ENCODE results near the gene IL26.

The IL26 gene

GRCh38 chr12:68233498-68233897 lies 7.9 kb upstream of the IL26 start:
- Histone ChIP-seq H2BK12ac (ENCODE audit: low read length) (no peak overlapping the region), H2BK5ac (ENCODE audit: low read length) (no peak overlapping the region), H4K91ac (ENCODE audit: low read depth, low read length, poor library complexity) (no peak overlapping the region), H3K9me3 (replicated peaks in 1 of 2; ENCODE audit: control insufficient read depth in 2 of 2, insufficient read depth in 1 of 2, low read depth in 1 of 2, low read length in 2 of 2) (no peaks in the 10 kb centered on the region), H3K27ac (replicated peaks; ENCODE audit: low read length) (no peak overlapping the region), H3K23ac (ENCODE audit: low read depth, low read length, poor library complexity) (no peak overlapping the region), H3K36me3 (replicated peaks in 1 of 2; ENCODE audit: control insufficient read depth in 2 of 2, insufficient read depth in 2 of 2, low read length in 2 of 2) (no peaks in the 10 kb centered on the region), H2BK120ac (ENCODE audit: low read depth, low read length) (no peak overlapping the region), H3K27me3 (ENCODE audit: control insufficient read depth in 3 of 3, insufficient read depth in 3 of 3, low read depth in 1 of 3, low read length in 3 of 3) (peaks cover 0 to 27% (median 0%) of the 10 kb centered on the region in 3 experiments), H3K4me2 (ENCODE audit: insufficient read depth, low read length, poor library complexity, severe bottlenecking) (no peak overlapping the region), H3K9ac (ENCODE audit: low read depth, low read length, poor library complexity) (no peak overlapping the region), H3K4me1 (ENCODE audit: control insufficient read depth in 2 of 2, insufficient read depth in 1 of 2, low read depth in 1 of 2, low read length in 2 of 2) (peaks cover 0 to 6% of the 10 kb centered on the region in 2 donors), H3K18ac (ENCODE audit: low read length) (no peak overlapping the region), H3K4ac (ENCODE audit: low read length) (no peak overlapping the region), H2AFZ (ENCODE audit: low read length) (no peak overlapping the region), H3K79me1 (ENCODE audit: low read depth, low read length) (no peaks in the 10 kb centered on the region), H3K14ac (ENCODE audit: low read length) (no peak overlapping the region), H2BK15ac (ENCODE audit: low read length) (no peak overlapping the region), H3K4me3 (ENCODE audit: low read length in 2 of 2) (no peak overlapping the region), H4K8ac (ENCODE audit: low read depth, low read length) (no peak overlapping the region), H2AK5ac (ENCODE audit: low read depth, low read length) (no peak overlapping the region)
- DNase-seq (ENCODE audit: low spot score): no peak
- WGBS, 2 donors (ENCODE audit: extremely low coverage in 2 of 2, insufficient read length in 2 of 2, insufficient replicate concordance in 1 of 2): no CpG with 5 or more reads among the region's 5 CpGs

DNA sequence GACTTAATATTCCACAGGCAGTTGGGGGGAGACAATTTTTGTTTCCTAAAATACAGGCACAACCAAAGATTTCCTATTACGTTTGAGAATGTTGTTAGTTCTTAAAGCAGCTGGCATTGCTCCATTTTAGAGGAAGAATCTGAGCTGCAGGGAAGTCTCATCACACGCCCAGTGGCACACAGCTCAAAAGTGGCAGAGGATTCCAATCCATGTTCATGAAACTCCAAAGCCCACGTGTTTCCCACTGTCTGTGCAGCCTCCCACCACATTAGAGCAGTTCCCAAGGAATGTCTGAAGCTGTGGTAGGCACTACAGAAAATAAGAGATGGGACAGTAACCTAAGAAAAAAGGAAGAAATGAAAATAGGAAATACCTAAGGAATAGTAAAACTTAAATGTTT lies 6.1 kb upstream of the IL26 start:
- Histone ChIP-seq H2AFZ (ENCODE audit: low read length) (no peak overlapping the region), H3K18ac (ENCODE audit: low read length) (no peak overlapping the region)

GRCh38 chr12:68231229-68231628 lies 5.6 kb upstream of the IL26 start:
- H2BK5ac ChIP-seq (ENCODE audit: low read length): no peak overlapping the region
- H2BK120ac ChIP-seq (ENCODE audit: low read depth, low read length): no peak overlapping the region
- H3K4me1 ChIP-seq (ENCODE audit: control insufficient read depth in 2 of 2, insufficient read depth in 1 of 2, low read depth in 1 of 2, low read length in 2 of 2): peaks cover 0 to 6% of the 10 kb centered on the region in 2 donors
- H3K9me3 ChIP-seq (replicated peaks in 1 of 2; ENCODE audit: control insufficient read depth in 2 of 2, insufficient read depth in 1 of 2, low read depth in 1 of 2, low read length in 2 of 2): no peaks in the 10 kb centered on the region
- no peak overlapping the region for H3K4me3 ChIP-seq (ENCODE audit: low read length in 2 of 2)
- H3K79me1 ChIP-seq (ENCODE audit: low read depth, low read length): no peaks in the 10 kb centered on the region
- no peak overlapping the region for H3K4ac ChIP-seq (ENCODE audit: low read length)
- no peak overlapping the region for H3K14ac ChIP-seq (ENCODE audit: low read length)
- no peak overlapping the region for H2BK15ac ChIP-seq (ENCODE audit: low read length)
- H3K23ac ChIP-seq (ENCODE audit: low read depth, low read length, poor library complexity): no peak overlapping the region
- DNase-seq (ENCODE audit: low spot score): no peak
- no peak overlapping the region for H2AFZ ChIP-seq (ENCODE audit: low read length)
- no peak overlapping the region for H3K4me2 ChIP-seq (ENCODE audit: insufficient read depth, low read length, poor library complexity, severe bottlenecking)
- H3K27me3 ChIP-seq (ENCODE audit: control insufficient read depth in 3 of 3, insufficient read depth in 3 of 3, low read depth in 1 of 3, low read length in 3 of 3): peaks cover 0 to 27% (median 0%) of the 10 kb centered on the region in 3 experiments
- H4K8ac ChIP-seq (ENCODE audit: low read depth, low read length): no peak overlapping the region
- no peak overlapping the region for H4K91ac ChIP-seq (ENCODE audit: low read depth, low read length, poor library complexity)
- no peak overlapping the region for H3K9ac ChIP-seq (ENCODE audit: low read depth, low read length, poor library complexity)
- H3K27ac ChIP-seq (replicated peaks; ENCODE audit: low read length): no peak overlapping the region
- H3K36me3 ChIP-seq (replicated peaks in 1 of 2; ENCODE audit: control insufficient read depth in 2 of 2, insufficient read depth in 2 of 2, low read length in 2 of 2): no peaks in the 10 kb centered on the region
- H2BK12ac ChIP-seq (ENCODE audit: low read length): no peak overlapping the region
- H3K18ac ChIP-seq (ENCODE audit: low read length): no peak overlapping the region
- no peak overlapping the region for H2AK5ac ChIP-seq (ENCODE audit: low read depth, low read length)

More for the DNA sequence above, 6.1 kb upstream of the IL26 start:
- no peak overlapping the region for H4K8ac ChIP-seq (ENCODE audit: low read depth, low read length)
- H3K36me3 ChIP-seq (replicated peaks in 1 of 2; ENCODE audit: control insufficient read depth in 2 of 2, insufficient read depth in 2 of 2, low read length in 2 of 2): no peaks in the 10 kb centered on the region
- no peak overlapping the region for H3K14ac ChIP-seq (ENCODE audit: low read length)
- peaks cover 0 to 6% of the 10 kb centered on the region in 2 donors for H3K4me1 ChIP-seq (ENCODE audit: control insufficient read depth in 2 of 2, insufficient read depth in 1 of 2, low read depth in 1 of 2, low read length in 2 of 2)
- H2BK15ac ChIP-seq (ENCODE audit: low read length): no peak overlapping the region
- H3K27me3 ChIP-seq (ENCODE audit: control insufficient read depth in 3 of 3, insufficient read depth in 3 of 3, low read depth in 1 of 3, low read length in 3 of 3): peaks cover 0 to 27% (median 0%) of the 10 kb centered on the region in 3 experiments
- no peak overlapping the region for H3K4ac ChIP-seq (ENCODE audit: low read length)
- no peak overlapping the region for H2BK12ac ChIP-seq (ENCODE audit: low read length)
- no peaks in the 10 kb centered on the region for H3K9me3 ChIP-seq (replicated peaks in 1 of 2; ENCODE audit: control insufficient read depth in 2 of 2, insufficient read depth in 1 of 2, low read depth in 1 of 2, low read length in 2 of 2)
- no peak overlapping the region for H3K9ac ChIP-seq (ENCODE audit: low read depth, low read length, poor library complexity)
- H4K91ac ChIP-seq (ENCODE audit: low read depth, low read length, poor library complexity): no peak overlapping the region
- no peak overlapping the region for H3K4me3 ChIP-seq (ENCODE audit: low read length in 2 of 2)
- no peak overlapping the region for H3K4me2 ChIP-seq (ENCODE audit: insufficient read depth, low read length, poor library complexity, severe bottlenecking)
- H2AK5ac ChIP-seq (ENCODE audit: low read depth, low read length): no peak overlapping the region
- no peak overlapping the region for H3K27ac ChIP-seq (replicated peaks; ENCODE audit: low read length)
- no peak overlapping the region for H2BK5ac ChIP-seq (ENCODE audit: low read length)
- H2BK120ac ChIP-seq (ENCODE audit: low read depth, low read length): no peak overlapping the region
- no peaks in the 10 kb centered on the region for H3K79me1 ChIP-seq (ENCODE audit: low read depth, low read length)
- H3K23ac ChIP-seq (ENCODE audit: low read depth, low read length, poor library complexity): no peak overlapping the region
- DNase-seq (ENCODE audit: low spot score): no peak
- no CpG with 5 or more reads among the region's 3 CpGs for WGBS, 2 donors (ENCODE audit: extremely low coverage in 2 of 2, insufficient read length in 2 of 2, insufficient replicate concordance in 1 of 2)

DNA sequence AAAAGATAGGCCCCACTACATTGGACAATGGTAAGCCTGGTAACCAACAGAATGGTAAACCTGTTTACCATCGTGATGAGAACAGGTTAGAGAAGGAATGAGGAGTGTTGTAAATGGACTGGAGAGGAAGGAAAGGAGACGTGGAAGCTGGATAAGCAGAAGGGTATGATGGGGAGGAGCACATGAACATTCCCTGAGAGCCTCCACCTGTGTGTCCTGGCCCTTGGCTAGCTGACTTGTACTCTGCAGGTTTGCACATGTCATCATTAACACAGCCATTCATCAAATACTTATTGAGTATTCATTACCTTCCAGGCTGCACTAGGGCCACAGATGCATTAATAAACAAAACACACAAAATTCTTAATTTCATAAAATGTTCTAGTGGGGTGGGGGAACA lies 4.3 kb upstream of the IL26 start:
- no peak overlapping the region for H4K8ac ChIP-seq (ENCODE audit: low read depth, low read length)
- no peaks in the 10 kb centered on the region for H3K36me3 ChIP-seq (replicated peaks in 1 of 2; ENCODE audit: control insufficient read depth in 2 of 2, insufficient read depth in 2 of 2, low read length in 2 of 2)
- no peak for DNase-seq (ENCODE audit: low spot score)
- H2AK5ac ChIP-seq (ENCODE audit: low read depth, low read length): no peak overlapping the region
- no peak overlapping the region for H3K23ac ChIP-seq (ENCODE audit: low read depth, low read length, poor library complexity)
- H3K9me3 ChIP-seq (replicated peaks in 1 of 2; ENCODE audit: control insufficient read depth in 2 of 2, insufficient read depth in 1 of 2, low read depth in 1 of 2, low read length in 2 of 2): no peaks in the 10 kb centered on the region
- no peak overlapping the region for H3K18ac ChIP-seq (ENCODE audit: low read length)
- H2AFZ ChIP-seq (ENCODE audit: low read length): no peak overlapping the region
- H2BK5ac ChIP-seq (ENCODE audit: low read length): no peak overlapping the region
- no peak overlapping the region for H3K9ac ChIP-seq (ENCODE audit: low read depth, low read length, poor library complexity)
- no peak overlapping the region for H2BK120ac ChIP-seq (ENCODE audit: low read depth, low read length)
- H3K27me3 ChIP-seq (ENCODE audit: control insufficient read depth in 3 of 3, insufficient read depth in 3 of 3, low read depth in 1 of 3, low read length in 3 of 3): peaks cover 0 to 27% (median 0%) of the 10 kb centered on the region in 3 experiments
- no peak overlapping the region for H3K4me3 ChIP-seq (ENCODE audit: low read length in 2 of 2)
- WGBS, 2 donors (ENCODE audit: extremely low coverage in 2 of 2, insufficient read length in 2 of 2, insufficient replicate concordance in 1 of 2): no CpG with 5 or more reads among the region's 2 CpGs
- no peak overlapping the region for H3K27ac ChIP-seq (replicated peaks; ENCODE audit: low read length)
- peaks cover 0 to 6% of the 10 kb centered on the region in 2 donors for H3K4me1 ChIP-seq (ENCODE audit: control insufficient read depth in 2 of 2, insufficient read depth in 1 of 2, low read depth in 1 of 2, low read length in 2 of 2)
- H4K91ac ChIP-seq (ENCODE audit: low read depth, low read length, poor library complexity): no peak overlapping the region
- H3K79me1 ChIP-seq (ENCODE audit: low read depth, low read length): no peaks in the 10 kb centered on the region
- no peak overlapping the region for H2BK15ac ChIP-seq (ENCODE audit: low read length)
- H3K4me2 ChIP-seq (ENCODE audit: insufficient read depth, low read length, poor library complexity, severe bottlenecking): no peak overlapping the region
- H3K4ac ChIP-seq (ENCODE audit: low read length): no peak overlapping the region
- no peak overlapping the region for H3K14ac ChIP-seq (ENCODE audit: low read length)
- no peak overlapping the region for H2BK12ac ChIP-seq (ENCODE audit: low read length)

All from neuronal stem cell (in vitro differentiated cells).